Measurements from ENCODE around the gene CTRB1. TPM values are rescaled to one million over a fixed set of nuclear protein-coding genes. Genes with fewer than 3 reads are reported as not detected.
A peak's percentile ranks its signal among the peaks of the same experiment; 100 is the strongest.

CTRB1 gene
- total and polyA plus RNA-seq, 2 of the 13 experiments (the other 11 are each of a cell fraction or from before 2014, with no cell fraction given), result not detected

DNA sequence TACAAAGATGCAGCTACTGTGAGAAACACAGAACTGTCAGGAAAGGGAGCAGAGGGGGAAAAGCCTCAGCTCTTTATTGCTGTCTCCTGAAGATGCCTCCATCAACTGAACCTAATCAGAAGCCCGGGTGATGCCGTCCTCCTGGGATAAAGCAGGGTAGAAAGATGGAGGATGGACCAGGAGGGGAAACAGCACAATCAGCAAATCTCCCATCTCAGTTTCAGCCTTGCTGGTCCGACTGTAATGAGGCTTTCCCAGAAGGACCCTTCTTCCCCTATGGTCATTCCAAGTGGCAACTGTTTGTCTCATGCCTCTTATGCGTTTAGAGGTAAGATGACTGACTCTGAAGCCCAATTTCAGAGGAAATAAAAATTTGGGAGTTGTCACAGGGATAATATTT lies 46.2 kb upstream of the CTRB1 start (continued):
- TF ChIP-seq ZBTB39 (CRISPR knock-in tag; IDR thresholded peaks at IDR 0.05), result no peak
- no peak for TF ChIP-seq SAFB2 (CRISPR knock-in tag; IDR thresholded peaks at IDR 0.05; ENCODE audit: borderline replicate concordance, low read depth)
- no peak for TF ChIP-seq ZKSCAN1 (IDR thresholded peaks at IDR 0.05; ENCODE audit: low read length)
- TF ChIP-seq ZNF609 (CRISPR knock-in tag; IDR thresholded peaks at IDR 0.05; ENCODE audit: borderline replicate concordance), result no peak
- peak; percentile 24; the same call in 1 of the 2 replicates for TF ChIP-seq ZC3H13 (CRISPR knock-in tag; IDR thresholded peaks at IDR 0.05)
- no peak for TF ChIP-seq IKZF1 (IDR thresholded peaks at IDR 0.05)

- in situ Hi-C loops (cut with HindIII; ENCODE audit: extremely low pct_ligation_motif_present, low pct_unique_long_range_greater_than_20kb), result loop anchor here (25.0 kb wide), 1 partner anchor 587 kb away; no protein-coding TSS in a partner anchor
- no peaks in the 10 kb centered on the region for H4K20me1 ChIP-seq (ENCODE audit: insufficient read depth, low read length)
- no peak overlapping the region for H2AFZ ChIP-seq (ENCODE audit: low read length)
- ATAC-seq (peak; percentile 70), FAIRE-seq (no peak), DNase-seq (ENCODE audit: low spot score) (no peak)
- TF ChIP-seq AGO2 (optimal IDR thresholded peaks at IDR 0.05; ENCODE audit: low read depth, low read length) (peak; percentile 51), ZNF768 (CRISPR knock-in tag; IDR thresholded peaks at IDR 0.05) (peak; percentile 15; the same call in 1 of the 2 replicates), MATR3 (CRISPR knock-in tag; IDR thresholded peaks at IDR 0.05) (no peak), ZNF224 (CRISPR knock-in tag; IDR thresholded peaks at IDR 0.05) (0 out of 2 replicates have a peak, but pooled peaks have one; percentile 36), ZNF33B (CRISPR knock-in tag; IDR thresholded peaks at IDR 0.05) (no peak), NFE2L1 (CRISPR knock-in tag; IDR thresholded peaks at IDR 0.05; ENCODE audit: borderline replicate concordance) (peak; percentile 52; the same call in 1 of the 2 replicates)
- TF ChIP-seq, protein P1, sequence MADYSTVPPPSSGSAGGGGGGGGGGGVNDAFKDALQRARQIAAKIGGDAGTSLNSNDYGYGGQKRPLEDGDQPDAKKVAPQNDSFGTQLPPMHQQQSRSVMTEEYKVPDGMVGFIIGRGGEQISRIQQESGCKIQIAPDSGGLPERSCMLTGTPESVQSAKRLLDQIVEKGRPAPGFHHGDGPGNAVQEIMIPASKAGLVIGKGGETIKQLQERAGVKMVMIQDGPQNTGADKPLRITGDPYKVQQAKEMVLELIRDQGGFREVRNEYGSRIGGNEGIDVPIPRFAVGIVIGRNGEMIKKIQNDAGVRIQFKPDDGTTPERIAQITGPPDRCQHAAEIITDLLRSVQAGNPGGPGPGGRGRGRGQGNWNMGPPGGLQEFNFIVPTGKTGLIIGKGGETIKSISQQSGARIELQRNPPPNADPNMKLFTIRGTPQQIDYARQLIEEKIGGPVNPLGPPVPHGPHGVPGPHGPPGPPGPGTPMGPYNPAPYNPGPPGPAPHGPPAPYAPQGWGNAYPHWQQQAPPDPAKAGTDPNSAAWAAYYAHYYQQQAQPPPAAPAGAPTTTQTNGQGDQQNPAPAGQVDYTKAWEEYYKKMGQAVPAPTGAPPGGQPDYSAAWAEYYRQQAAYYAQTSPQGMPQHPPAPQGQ (CRISPR knock-in tag; IDR thresholded peaks at IDR 0.05; ENCODE audit: borderline replicate concordance), result no peak
- H3K36me3 ChIP-seq (replicated peaks in 1 of 2; ENCODE audit: control insufficient read depth in 1 of 2, insufficient read depth in 2 of 2, low read length in 2 of 2), result peaks cover 1 to 18% of the 10 kb centered on the region in 2 experiments
- POLR2A ChIA-PET, result no interaction called here
- no CpG with 5 or more reads among the region's 3 CpGs for WGBS (ENCODE audit: low lambda C conversion rate)
- H3K27me3 ChIP-seq (ENCODE audit: control insufficient read depth in 1 of 2, insufficient read depth in 2 of 2, low read length in 2 of 2), result no peaks in the 10 kb centered on the region
- H3K27ac ChIP-seq (ENCODE audit: extremely low read length, insufficient read depth, low read length), result no peak overlapping the region
- H3K9ac ChIP-seq (ENCODE audit: insufficient read depth, low read depth, low read length), result no peak overlapping the region
- no peaks in the 10 kb centered on the region for H3K4me1 ChIP-seq (ENCODE audit: insufficient read depth, low read length)
- H3K9me3 ChIP-seq (ENCODE audit: low read length), result peaks cover 63% of the 10 kb centered on the region
- no peak overlapping the region for H3K4me2 ChIP-seq (ENCODE audit: low read depth, low read length)
- intact Hi-C loops (cut with micrococcal nuclease; ENCODE audit: unreplicated experiment), result no loop called here
- CTCF ChIA-PET (ENCODE audit: low intra/inter-chr PET ratio, low total read pairs), result no interaction called here
- BruUV-seq (replicated peaks), result no TSS peak
- no peaks in the 10 kb centered on the region for H3K79me2 ChIP-seq (ENCODE audit: insufficient read depth, low read length)
- H3K4me3 ChIP-seq (replicated peaks in 1 of 3; ENCODE audit: insufficient read depth in 1 of 3, low read depth in 2 of 3, low read length in 3 of 3), result no peak overlapping the region
Observed at GRCh38 chr16:75175074-75175473, 43.7 kb upstream of the CTRB1 start.
